ACC112 (cell line): Measurements from ENCODE around the gene HOATZ.

Experiments used
- H2AFZ ChIP-seq: fragments of 200-600 bp; sonication (generic); one replicate; pipeline ENCODE4 v1.6.0; 2017; ENCODE audit warnings: antibody characterized with exemption, low read length; ENCODE audit not compliant: unreplicated experiment
- H3K27ac ChIP-seq: fragments of 200-600 bp; sonication (generic); 2 replicates; pipeline ENCODE4 v1.5.1; 2014; ENCODE audit warnings: low read depth, mild to moderate bottlenecking, antibody characterized with exemption, low read length, moderate library complexity
- H3K27me3 ChIP-seq: fragments of 200-600 bp; sonication (generic); 2 replicates; pipeline ENCODE4 v1.6.1; 2014; ENCODE audit warnings: mild to moderate bottlenecking, antibody characterized with exemption, low read length, moderate library complexity, mixed read lengths; ENCODE audit not compliant: insufficient read depth
- H3K36me3 ChIP-seq: fragments of 200-600 bp; sonication (generic); 2 replicates; pipeline ENCODE4 v1.6.1; 2016; ENCODE audit warnings: mild to moderate bottlenecking, antibody characterized with exemption, low read length, moderate library complexity, mixed read lengths; ENCODE audit not compliant: insufficient read depth
- H3K4me1 ChIP-seq: fragments of 200-600 bp; sonication (generic); one replicate; pipeline ENCODE4 v1.6.1; 2016; ENCODE audit warnings: low read length, mixed read lengths; ENCODE audit not compliant: insufficient read depth, unreplicated experiment, control insufficient read depth
- H3K4me3 ChIP-seq: fragments of 200-600 bp; sonication (generic); 2 replicates; pipeline ENCODE4 v1.5.1; 2014; ENCODE audit warnings: mild to moderate bottlenecking, low read depth, low read length
- H3K79me2 ChIP-seq: fragments of 200-600 bp; sonication (generic); one replicate; pipeline ENCODE4 v1.6.0; 2016; ENCODE audit warnings: low read length; ENCODE audit not compliant: control insufficient read depth, unreplicated experiment, insufficient read depth

Gene HOATZ

GRCh38 chr11:111514216-111515031 is at the start of gene HOATZ:
HOATZ (plus strand) TSS chr11:111514778; CDS start chr11:111514785, 7 bp downstream.
- Histone ChIP-seq H3K36me3 (no peaks in the 10 kb centered on the region), H3K4me1 (peaks cover 5% of the 10 kb centered on the region), H3K27me3 (no peaks in the 10 kb centered on the region), H3K27ac (no peak within 1 kb of the TSS), H3K4me3 (no peak within 1 kb of the TSS), H2AFZ (peak within 1 kb of the TSS; percentile 68), H3K79me2 (no peaks in the 10 kb centered on the region)

- no peak overlapping the region for H2AFZ ChIP-seq
- H3K36me3 ChIP-seq, result no peaks in the 10 kb centered on the region
- H3K4me1 ChIP-seq, result peaks cover 26% of the 10 kb centered on the region
- no peaks in the 10 kb centered on the region for H3K27me3 ChIP-seq
- 0 out of 2 replicates have a peak overlapping the region, but pooled peaks have one; percentile 28 for H3K27ac ChIP-seq
- H3K79me2 ChIP-seq, result no peaks in the 10 kb centered on the region
- H3K4me3 ChIP-seq, result peak overlapping the region; percentile 37; the same call in 1 of the 2 replicates
Observed at GRCh38 chr11:111465400-111465799, 49.2 kb upstream of the HOATZ start.

- Histone ChIP-seq H3K36me3 (no peaks in the 10 kb centered on the region), H3K27ac (no peak overlapping the region), H3K79me2 (no peaks in the 10 kb centered on the region)
Observed at GRCh38 chr11:111466615-111467014, 48.0 kb upstream of the HOATZ start.

GRCh38 chr11:111469200-111469599 is 45.4 kb upstream of the HOATZ start:
- H2AFZ ChIP-seq, result peak overlapping the region; percentile 53
- H3K4me3 ChIP-seq, result no peak overlapping the region
- no peaks in the 10 kb centered on the region for H3K79me2 ChIP-seq

More at GRCh38 chr11:111466615-111467014, 48.0 kb upstream of the HOATZ start:
- H3K27me3 ChIP-seq, result no peaks in the 10 kb centered on the region
- no peak overlapping the region for H2AFZ ChIP-seq
- no peak overlapping the region for H3K4me3 ChIP-seq
- H3K4me1 ChIP-seq, result peaks cover 26% of the 10 kb centered on the region

GRCh38 chr11:111472228-111472627 is 42.4 kb upstream of the HOATZ start:
- Histone ChIP-seq H3K36me3 (0 out of 2 replicates have a peak, but pooled peaks cover 3% of the 10 kb centered on the region), H3K27ac (no peak overlapping the region), H3K27me3 (no peaks in the 10 kb centered on the region), H3K4me1 (peaks cover 12% of the 10 kb centered on the region), H3K79me2 (no peaks in the 10 kb centered on the region), H2AFZ (no peak overlapping the region), H3K4me3 (no peak overlapping the region)

More at GRCh38 chr11:111469200-111469599, 45.4 kb upstream of the HOATZ start:
- Histone ChIP-seq H3K27me3 (no peaks in the 10 kb centered on the region), H3K36me3 (0 out of 2 replicates have a peak, but pooled peaks cover under 1% of the 10 kb centered on the region), H3K4me1 (peaks cover 26% of the 10 kb centered on the region), H3K27ac (peak overlapping the region; percentile 44)

GRCh38 chr11:111474432-111474831 is 40.1 kb upstream of the HOATZ start:
- Histone ChIP-seq H2AFZ (no peak overlapping the region), H3K36me3 (0 out of 2 replicates have a peak, but pooled peaks cover 3% of the 10 kb centered on the region), H3K27ac (no peak overlapping the region), H3K4me3 (no peak overlapping the region), H3K27me3 (no peaks in the 10 kb centered on the region), H3K4me1 (peaks cover 3% of the 10 kb centered on the region), H3K79me2 (no peaks in the 10 kb centered on the region)

- Histone ChIP-seq H3K27me3 (no peaks in the 10 kb centered on the region), H3K36me3 (0 out of 2 replicates have a peak, but pooled peaks cover 3% of the 10 kb centered on the region), H3K27ac (no peak overlapping the region), H3K4me1 (no peaks in the 10 kb centered on the region), H2AFZ (no peak overlapping the region), H3K4me3 (no peak overlapping the region), H3K79me2 (no peaks in the 10 kb centered on the region)
Observed at GRCh38 chr11:111476366-111476765, 38.2 kb upstream of the HOATZ start.

GRCh38 chr11:111476956-111477355 is 37.6 kb upstream of the HOATZ start:
- Histone ChIP-seq H3K4me1 (no peaks in the 10 kb centered on the region), H2AFZ (no peak overlapping the region)

GRCh38 chr11:111477898-111478297 is 36.7 kb upstream of the HOATZ start:
- Histone ChIP-seq H3K79me2 (no peaks in the 10 kb centered on the region), H3K4me3 (no peak overlapping the region), H2AFZ (no peak overlapping the region), H3K36me3 (0 out of 2 replicates have a peak, but pooled peaks cover 3% of the 10 kb centered on the region), H3K27ac (no peak overlapping the region), H3K4me1 (no peaks in the 10 kb centered on the region), H3K27me3 (no peaks in the 10 kb centered on the region)

More at GRCh38 chr11:111476956-111477355, 37.6 kb upstream of the HOATZ start:
- Histone ChIP-seq H3K27ac (no peak overlapping the region), H3K79me2 (no peaks in the 10 kb centered on the region), H3K36me3 (0 out of 2 replicates have a peak, but pooled peaks cover 3% of the 10 kb centered on the region), H3K27me3 (no peaks in the 10 kb centered on the region), H3K4me3 (no peak overlapping the region)

GRCh38 chr11:111479666-111480065 is 34.9 kb upstream of the HOATZ start:
- H3K27ac ChIP-seq, result no peak overlapping the region
- no peak overlapping the region for H3K4me3 ChIP-seq
- no peak overlapping the region for H2AFZ ChIP-seq
- H3K4me1 ChIP-seq, result no peaks in the 10 kb centered on the region
- no peaks in the 10 kb centered on the region for H3K27me3 ChIP-seq
- H3K36me3 ChIP-seq, result no peaks in the 10 kb centered on the region
- H3K79me2 ChIP-seq, result no peaks in the 10 kb centered on the region

- Histone ChIP-seq H3K27ac (no peak overlapping the region), H3K79me2 (no peaks in the 10 kb centered on the region), H3K4me3 (no peak overlapping the region), H3K27me3 (no peaks in the 10 kb centered on the region), H3K36me3 (no peaks in the 10 kb centered on the region), H2AFZ (no peak overlapping the region), H3K4me1 (no peaks in the 10 kb centered on the region)
Observed at GRCh38 chr11:111483431-111483830, 31.1 kb upstream of the HOATZ start.
